NK-92 (cell line): ENCODE results near the gene VPS41.
"Not testable (repeated sequence)": the region's sequence is repeated elsewhere in the genome, so short reads cannot be mapped to it uniquely, and the experiment has no call there.

ENCODE experiments used
- DNase-seq: peaks from one replicate; lab custom pipeline; 2025; ENCODE audit not compliant: unreplicated experiment; lab: John Stamatoyannopoulos, UW

Gene VPS41

DNA sequence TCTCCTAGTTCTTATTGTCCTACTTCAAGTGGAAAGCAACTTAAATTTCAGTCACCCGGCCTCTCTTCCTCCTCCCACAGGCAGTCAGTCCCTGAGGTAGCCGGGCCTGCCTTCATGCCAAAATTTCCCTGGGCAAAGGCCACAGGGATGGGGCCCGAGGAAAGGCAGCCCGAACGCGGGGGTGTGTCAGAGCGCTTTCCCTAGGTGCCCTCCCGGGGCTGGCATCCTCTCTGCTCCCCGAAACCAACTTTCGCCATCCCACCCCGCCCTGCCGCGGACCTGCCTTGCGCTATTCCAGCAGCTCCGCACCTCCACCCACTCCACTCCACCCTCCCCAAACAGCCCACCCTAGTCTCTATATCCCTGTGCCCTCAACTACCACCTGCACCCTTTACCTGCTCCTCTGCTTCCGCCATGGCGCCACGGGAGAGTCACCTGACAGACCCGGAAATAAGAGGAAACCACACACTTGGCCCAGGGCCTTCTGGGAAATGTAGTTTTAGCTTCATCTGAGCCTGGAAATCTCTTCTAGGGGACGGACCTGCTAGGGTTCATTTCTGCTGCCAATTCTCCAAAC, at the start of gene VPS41:
Gene VPS41, minus strand, starts transcription at position 433 of the 577 bp plus-strand sequence. Its CDS starts 17 bp downstream, at position 416.
- no peak for DNase-seq

DNA sequence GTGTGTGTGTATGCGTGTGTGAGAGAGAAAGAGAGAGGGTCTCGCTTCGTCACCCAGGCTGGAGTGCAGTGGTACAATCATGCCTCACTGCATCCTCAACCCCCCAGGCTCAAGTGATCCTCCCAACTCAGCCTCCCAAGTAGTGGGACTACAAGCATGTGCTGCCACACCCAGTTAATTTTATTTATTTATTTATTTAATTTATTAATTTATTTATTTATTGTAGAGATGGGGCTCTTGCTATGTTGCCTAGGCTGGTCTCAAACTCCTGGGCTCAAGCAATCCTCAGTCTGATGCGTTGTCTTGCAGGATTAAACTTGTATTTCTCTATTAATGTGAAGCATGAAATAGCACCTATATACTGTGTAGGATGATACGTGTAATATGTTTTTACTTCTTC, 46.9 kb upstream of the VPS41 start:
- DNase-seq, result no peak

DNA sequence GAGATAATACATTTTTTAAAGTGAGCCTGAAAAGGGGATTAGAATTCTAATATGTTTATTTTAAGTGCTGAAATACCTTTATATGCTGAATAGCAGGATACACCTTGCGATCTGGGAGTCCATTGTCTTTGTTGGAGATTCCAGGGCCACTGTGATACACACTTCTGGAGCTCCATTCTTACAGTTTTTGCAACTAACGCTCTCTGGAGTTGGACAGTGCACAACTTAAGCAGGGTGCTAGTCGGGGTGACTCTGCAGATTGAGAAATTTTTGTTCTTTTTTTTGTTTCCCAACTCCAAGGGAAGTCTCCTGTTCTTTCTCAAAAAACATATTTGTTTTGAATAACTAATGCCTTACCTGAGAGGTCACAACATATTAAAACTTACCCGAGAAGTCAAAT, 45.0 kb upstream of the VPS41 start:
- no peak for DNase-seq

DNA sequence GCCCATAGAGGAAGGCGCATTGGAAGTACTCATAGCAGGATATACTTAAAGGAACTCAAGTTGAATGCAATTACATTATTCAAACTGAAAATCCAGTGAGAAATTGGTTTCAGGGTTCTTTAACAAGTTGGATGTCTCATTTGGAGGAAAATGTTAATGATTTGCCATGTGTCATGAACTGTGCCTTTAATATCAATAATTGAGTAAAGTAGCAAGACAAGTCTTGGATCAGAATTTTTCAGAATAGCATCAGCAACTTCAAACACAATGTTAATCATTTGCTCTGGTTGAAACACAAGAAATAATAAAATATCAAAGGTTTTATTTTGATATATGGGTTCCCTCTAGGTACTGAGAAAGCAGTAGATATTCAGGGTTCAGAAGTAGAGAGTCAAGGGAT, 44.2 kb upstream of the VPS41 start:
- DNase-seq, result no peak

DNA sequence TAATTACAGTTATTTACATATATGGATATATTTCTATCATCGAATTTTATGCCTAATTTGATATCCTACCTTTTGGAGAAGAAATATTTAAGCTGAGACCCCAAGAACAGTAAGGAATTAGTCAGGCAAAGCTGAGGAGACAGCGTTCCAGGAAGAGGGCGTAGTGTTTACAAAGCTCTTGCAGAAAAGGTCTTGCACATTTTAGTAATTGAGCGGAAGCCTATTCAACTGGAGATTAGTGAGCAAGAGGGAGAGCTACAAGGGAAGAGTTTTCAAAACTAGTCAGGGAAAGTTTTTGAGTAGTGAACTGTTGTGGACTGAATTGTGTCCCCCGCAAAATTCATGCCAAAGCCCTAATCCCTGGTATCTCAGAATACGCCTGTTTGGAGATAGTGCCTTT, 42.2 kb upstream of the VPS41 start:
- DNase-seq, result no peak

DNA sequence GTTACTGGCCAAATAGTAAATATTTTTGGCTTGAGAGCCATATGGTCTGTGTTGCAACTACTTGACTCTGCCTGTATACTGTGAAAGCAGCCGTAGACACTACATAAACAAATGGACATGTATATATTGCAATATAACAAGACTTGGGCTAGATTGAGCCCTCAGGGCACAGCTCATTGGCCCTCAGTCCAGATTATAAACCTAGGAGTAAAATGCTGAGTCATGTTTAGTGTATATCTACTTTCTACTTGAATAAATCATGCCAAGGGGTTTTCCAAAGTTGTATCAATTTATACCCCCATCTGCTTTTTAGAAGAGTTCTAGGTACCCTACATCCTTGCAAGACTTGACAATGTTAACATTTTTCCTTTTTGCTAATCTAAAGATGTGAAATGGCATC, 41.3 kb upstream of the VPS41 start:
- no peak for DNase-seq

DNA sequence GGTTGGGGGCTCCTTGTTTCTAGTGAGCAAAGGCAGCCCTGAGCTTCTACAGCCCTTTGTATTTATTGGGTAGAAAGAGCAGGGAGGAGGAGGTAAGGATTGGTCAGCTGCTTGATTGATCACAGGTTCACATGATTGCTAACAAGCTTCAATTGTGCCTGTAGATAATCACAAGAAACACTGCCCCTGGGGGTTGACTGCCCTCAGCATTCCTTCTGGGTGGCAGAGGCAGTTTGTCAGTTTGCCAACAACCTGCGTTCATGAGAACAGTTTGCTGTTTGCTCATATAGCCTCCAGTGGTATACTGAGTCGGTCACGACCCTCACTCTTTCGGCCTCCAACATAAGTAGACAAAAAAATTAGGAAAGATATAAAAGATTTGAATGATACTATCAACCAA, 38.5 kb upstream of the VPS41 start:
- not testable (repeated sequence) for DNase-seq

DNA sequence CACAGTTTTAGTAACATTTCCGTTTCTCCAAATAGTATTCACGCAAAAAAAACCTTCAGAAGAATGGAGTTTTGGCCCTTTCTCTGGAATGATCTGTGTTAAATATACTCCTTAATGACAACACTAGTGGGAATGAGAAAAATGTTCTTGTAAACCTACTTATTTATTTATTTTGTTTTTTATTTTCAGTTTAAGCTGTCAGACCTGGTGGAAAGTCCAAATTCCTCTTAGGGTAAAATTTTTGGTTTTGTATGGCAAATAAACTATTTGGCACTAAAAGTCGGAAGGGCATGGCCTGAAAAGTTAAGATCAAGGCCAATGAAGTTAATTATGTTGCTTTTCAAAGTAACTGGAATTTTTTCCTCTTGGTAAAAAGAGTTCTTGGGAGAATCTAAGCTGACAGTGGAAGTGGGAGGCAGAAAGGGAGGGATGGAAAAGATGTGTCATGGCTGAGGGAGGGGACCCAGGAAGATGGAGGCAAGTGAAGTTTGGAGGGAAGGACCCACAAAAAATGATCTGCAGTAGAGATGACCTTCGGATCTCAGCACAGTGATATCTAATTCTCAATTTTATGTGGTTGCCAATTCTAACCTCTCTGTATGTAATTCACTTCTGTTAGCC, 33.5 kb upstream of the VPS41 start:
- DNase-seq, result no peak

DNA sequence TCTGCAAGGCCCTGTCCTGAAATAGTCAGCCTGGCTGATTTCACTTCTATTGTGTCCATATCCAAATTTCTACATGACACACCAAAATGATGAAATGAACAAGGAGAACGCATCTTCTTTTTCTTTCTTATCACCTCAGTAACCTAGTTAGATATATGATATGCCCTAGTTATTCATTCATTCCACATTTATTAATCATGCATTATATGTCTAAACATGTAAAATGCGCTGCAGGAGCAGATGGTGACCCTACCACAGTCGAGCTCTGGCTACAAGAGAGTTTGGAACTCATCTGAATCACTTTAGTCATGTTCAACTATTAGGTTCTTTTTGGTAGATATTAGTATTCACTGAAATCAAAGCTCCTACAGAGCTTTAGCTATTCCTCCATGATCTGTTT, 31.8 kb upstream of the VPS41 start:
- DNase-seq, result no peak

DNA sequence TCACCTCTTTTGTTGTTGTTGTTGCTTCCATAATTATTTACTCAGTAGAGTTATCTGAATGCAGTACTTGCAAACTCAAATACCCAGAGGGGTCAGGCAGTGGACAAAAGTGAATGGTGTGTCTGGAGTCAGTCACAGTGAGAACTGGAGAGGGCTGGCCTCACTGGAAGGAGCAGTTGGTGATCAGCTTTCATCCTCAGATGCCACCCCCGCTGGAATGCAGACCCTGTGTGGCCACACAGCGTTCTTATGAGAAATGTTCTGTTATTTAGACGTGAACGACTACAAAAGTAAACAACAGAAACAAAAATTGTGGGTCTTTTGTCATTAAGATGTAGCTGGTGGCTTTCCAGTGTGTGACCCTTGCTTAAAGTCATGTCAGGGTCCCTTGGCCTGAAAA, 29.6 kb upstream of the VPS41 start:
- no peak for DNase-seq

DNA sequence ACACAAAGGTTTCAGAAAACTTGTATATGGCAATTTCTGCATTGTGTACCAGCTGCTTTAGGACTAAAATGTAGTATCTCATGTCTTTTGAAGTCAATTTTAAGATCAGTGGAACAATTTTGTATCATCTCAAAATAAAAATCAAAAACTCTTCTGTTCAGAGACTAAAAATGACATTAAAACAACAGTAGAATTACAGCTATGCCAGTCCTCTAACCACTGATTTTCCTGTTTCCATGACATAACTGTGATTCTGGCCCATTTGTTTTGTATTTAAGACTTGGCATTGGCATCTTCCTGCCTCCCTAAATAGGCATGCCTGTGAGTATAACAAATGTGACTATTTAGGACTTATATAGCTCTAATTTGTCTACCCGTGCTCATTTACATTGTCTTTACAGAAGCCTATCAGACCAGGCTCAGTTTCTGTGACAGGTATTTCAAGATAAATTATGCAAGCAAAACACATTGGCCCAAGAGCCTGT, 29.1 kb upstream of the VPS41 start:
- no peak for DNase-seq

DNA sequence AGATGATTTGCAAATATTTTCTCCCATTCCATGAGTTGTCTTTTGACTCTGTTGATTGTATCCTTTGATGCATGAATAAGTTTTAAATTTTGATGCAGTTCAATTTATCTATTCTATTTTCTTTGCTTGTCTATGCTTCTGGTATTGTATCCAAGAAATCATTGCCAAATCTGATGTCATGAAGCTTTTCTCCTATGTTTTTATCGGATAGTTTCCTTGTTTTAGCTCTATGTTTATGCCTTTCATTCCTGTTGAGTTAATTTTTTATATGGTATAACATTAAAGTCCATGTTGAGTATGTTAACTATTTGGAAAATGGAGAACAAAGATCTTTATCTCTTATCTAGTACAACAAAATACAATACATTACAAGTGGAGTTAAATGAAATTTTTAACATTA, 27.6 kb upstream of the VPS41 start:
- DNase-seq, result no peak

DNA sequence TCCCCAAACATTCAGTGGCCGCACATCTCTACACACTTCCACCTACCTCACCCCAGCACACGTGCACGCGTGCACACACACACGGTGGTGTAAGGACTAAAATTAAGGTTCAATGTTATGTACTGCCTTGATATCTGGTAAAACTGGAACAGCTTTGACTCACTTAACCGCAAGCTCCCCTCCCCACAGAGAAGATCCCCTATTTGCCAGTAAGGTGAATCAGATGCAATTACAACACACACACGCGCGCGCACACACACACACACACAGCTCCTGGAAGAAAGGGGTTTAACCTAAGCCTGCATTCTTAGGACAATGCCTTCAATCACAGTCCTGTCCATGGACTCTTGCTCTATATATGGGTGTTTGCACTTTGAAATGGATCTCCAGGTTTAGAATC, 25.5 kb upstream of the VPS41 start:
- no peak for DNase-seq

DNA sequence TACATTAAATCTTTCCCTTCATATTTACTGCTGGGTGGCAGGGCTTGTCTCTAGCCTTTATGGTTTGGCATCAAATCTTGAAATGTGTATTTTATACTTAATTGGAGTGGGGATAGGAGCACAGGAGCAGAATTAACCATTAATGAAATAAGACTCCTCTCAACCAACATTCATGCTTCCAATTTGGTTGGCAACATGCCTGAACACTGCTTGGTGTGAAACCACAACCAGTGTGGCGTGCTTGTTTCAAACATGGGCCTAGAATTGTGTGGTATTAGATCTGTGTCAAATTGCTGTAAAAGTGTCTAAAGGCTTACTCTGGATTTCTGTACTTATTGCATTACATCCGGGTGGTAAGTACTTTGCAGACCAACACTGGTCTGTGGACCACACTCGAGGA, 25.1 kb upstream of the VPS41 start:
- no peak for DNase-seq

DNA sequence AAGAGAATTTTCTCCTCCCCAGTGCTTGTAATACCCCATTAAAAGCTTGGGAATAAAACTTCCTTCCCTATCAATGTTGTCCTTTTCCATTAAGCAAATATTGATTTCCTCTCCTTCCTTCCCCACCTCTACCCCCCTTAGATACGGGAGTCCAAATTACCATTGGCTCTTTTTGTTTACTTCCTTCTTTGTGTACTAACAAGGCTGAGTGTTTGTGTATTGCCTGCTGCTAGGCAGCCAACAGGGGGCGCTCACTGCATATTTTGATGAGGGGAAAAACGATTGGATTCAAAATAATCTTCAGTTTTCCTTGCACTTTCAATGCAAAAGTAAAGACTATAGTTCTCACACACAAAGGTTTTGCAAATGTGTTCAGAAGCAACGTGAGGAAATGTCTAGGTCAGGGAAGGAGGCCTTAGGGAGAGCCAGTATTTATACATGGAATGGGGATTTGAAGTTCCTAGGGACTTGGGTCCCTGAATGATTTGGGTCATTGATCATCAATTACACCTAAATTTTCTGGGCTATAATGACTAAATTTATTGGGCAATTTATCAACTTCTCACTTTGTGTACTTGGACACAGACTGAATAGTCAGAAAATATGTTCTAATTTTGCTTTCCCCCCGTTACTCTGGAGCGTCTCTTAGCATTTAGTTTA, 23.6 kb upstream of the VPS41 start:
- DNase-seq, result no peak

DNA sequence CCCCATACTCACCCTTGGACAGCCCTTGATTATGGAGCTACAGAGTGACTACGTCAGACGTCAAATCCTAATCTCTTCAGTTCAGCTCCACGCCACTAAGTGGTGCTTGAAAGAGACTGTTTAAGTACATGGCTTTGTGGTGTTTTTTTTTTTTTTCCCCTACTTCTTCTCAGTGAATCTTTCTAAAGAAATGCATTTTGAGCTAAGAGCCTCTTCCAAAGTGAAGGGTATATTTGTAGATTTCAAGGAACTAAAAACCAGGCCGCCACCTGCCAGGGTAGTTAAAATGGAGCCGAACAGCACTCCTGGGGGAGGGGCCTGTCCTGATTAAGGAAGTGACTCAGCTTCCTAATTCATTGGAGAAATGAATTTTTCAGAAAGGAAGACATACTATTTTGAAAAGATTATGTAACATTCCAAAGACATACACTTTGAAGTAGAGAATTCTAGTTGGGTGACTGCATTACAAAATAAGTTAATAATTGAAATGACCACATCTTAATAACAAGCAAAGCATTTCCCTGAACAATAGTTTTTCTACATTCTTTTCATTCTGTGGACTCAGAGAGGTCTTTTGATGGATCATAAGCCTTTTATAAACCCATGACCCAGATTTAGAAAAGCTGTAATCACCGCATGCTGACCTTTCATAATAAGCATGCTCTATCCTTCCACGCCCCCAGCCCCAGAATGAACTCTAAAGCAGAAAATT, 20.6 kb upstream of the VPS41 start:
- DNase-seq, result no peak

DNA sequence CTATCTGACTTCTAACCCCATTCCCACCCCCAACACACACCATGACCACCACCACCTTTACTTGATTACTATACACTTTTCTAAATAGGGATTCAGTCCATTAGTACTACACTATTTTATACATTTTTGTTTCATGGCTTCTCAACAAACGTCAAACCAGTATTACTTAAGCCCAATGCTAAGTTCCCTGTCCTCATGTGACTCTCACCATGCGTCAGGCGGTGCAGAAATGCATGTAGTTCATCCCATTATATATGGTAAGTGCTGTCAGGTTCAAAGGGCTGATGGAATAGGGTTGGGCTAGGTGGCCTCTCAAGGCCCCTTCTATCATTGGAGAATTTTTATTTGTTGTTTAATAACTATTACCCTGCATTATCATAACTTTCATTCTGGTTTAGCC, 19.5 kb upstream of the VPS41 start:
- DNase-seq, result no peak

DNA sequence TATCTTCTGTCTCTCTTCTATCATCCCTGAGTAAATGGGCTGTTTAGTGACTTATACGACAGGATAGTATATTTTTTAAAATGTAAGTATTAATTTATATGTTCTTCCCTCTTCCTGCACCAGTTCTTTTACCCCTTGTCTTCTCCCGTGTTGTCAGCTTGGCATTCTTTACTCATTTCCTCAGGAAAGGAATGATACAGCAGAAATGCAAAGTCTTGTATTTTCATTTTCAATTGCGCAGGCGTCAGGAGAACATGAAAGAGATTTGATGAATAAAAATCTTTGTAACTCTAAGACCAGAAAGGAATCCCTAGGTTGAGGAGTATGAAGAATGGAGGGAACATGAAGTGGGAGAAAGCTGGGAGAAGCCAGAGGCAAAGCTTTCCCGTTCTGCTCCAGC, 18.8 kb upstream of the VPS41 start:
- DNase-seq, result no peak

DNA sequence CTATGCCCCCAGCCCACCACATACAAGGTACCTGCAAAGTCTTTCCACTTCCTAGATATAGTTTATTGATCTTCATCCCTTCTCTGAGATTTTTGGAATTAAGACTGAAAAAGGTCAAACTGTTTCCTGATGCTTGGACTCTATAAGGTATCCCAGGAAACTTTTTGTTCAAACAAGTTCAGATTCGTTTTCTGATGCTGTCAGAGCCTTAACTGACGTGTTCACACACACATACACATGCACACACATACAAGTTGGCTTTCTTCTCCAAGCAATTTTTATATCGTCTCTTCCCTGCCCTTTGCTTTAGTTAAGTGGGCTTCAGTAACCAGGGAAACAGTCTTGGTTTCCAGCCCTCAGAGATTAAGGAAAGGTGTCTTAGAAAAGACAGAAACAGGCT, 11.7 kb upstream of the VPS41 start:
- DNase-seq, result no peak

DNA sequence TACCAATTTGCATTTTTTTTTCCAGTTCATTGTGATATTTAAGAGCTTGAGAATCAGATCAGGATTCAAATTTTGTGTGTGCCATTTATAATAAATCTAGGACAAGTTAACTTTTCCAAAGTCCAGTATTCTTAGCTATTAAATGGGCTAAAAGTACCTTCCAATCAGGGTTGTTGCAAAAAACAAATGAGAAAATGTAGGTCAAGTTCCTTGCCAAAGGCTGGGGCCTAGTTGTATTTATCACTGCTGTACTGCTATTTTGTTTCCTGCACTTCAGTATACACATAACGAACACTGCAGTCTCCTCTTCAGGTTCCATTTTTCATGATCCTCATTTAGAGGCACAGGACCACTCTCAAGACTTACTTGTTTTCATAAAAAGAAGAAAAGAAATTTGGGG, 7.4 kb upstream of the VPS41 start:
- no peak for DNase-seq

DNA sequence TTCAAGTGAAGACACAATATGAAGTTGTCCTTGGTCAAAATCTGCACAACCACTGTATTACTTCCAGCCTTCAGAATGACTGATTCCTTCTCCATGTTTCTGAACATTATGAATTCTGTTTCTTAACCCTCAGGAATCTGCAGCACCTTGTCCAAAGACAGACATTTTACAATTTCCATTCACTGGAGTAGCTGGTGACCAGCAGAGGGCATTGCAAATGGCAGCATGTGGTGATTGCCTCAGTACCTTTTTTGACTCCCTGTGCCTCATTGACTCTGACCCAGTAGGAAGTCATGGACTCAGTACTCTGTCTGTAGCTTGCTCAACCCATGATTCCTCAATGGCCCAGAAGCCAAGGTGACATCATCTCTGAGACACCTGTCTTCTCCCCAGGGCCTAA, 879 bp upstream of the VPS41 start:
- no peak for DNase-seq

DNA sequence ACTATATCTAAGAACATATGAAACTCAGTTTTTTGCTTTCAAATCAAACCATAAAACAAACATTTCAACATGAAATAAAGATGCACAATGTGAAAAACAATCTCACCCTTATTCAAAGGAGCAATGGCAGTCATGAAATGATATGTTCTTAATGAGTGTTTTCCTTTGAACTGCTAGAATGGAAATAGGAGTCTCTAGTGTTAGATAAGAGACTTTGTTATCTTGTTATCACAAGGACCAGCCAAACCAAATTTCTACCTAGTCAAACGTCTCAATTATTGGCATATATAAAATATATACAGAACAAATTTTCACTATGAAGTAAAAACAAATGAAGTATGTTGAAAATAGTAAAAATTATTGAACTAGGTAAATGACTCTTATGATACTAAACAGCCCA, 1.2 kb downstream of the VPS41 start:
- no peak for DNase-seq
